ENCODE results near the gene PPP1R37. TPM values are rescaled to one million over a fixed set of nuclear protein-coding genes. Genes with fewer than 3 reads are reported as not detected.

Gene PPP1R37
- total and polyA plus RNA-seq, 4 donors, result 1.8 to 10.4 (median 9.3) TPM

GRCh38 chr19:45119582-45119981 is 26.6 kb downstream of the PPP1R37 start:
- Histone ChIP-seq H3K27ac (ENCODE audit: low read depth in 1 of 2, low read length in 2 of 2) (no peak overlapping the region), H3K9me3 (ENCODE audit: control insufficient read depth in 4 of 4, low read length in 3 of 4) (no peaks in the 10 kb centered on the region)

GRCh38 chr19:45121827-45122345 is 28.9 kb downstream of the PPP1R37 start:
- Histone ChIP-seq H3K27me3 (ENCODE audit: control insufficient read depth in 4 of 4, insufficient read depth in 4 of 4, low read length in 3 of 4) (no peaks in the 10 kb centered on the region), H3K27ac (ENCODE audit: low read depth in 1 of 2, low read length in 2 of 2) (no peak overlapping the region), H3K9ac (ENCODE audit: low read depth in 1 of 2, low read length in 2 of 2) (no peak overlapping the region), H3K36me3 (ENCODE audit: control insufficient read depth in 4 of 4, insufficient read depth in 3 of 4, low read depth in 1 of 4, low read length in 3 of 4) (no peaks in the 10 kb centered on the region), H3K4me3 (ENCODE audit: low read depth in 1 of 3, low read length in 3 of 3) (no peak overlapping the region), H3K4me1 (ENCODE audit: control insufficient read depth in 4 of 4, insufficient read depth in 4 of 4, low read length in 3 of 4) (no peaks in the 10 kb centered on the region), H3K9me3 (ENCODE audit: control insufficient read depth in 4 of 4, low read length in 3 of 4) (no peaks in the 10 kb centered on the region)
- no peak for TF ChIP-seq EGR1 (IDR thresholded peaks at IDR 0.05; ENCODE audit: low read depth in 2 of 2)
- no peak for TF ChIP-seq GABPA (IDR thresholded peaks at IDR 0.05 in 1 of 2, conservative IDR thresholded peaks at IDR 0.05 in 1 of 2)
- no peak for TF ChIP-seq FOXA1 (IDR thresholded peaks at IDR 0.05)
- TF ChIP-seq TAF1 (conservative IDR thresholded peaks at IDR 0.05), result no peak
- TF ChIP-seq RXRA (IDR thresholded peaks at IDR 0.05), result no peak
- TF ChIP-seq, protein P1, sequence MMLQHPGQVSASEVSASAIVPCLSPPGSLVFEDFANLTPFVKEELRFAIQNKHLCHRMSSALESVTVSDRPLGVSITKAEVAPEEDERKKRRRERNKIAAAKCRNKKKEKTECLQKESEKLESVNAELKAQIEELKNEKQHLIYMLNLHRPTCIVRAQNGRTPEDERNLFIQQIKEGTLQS (IDR thresholded peaks at IDR 0.05), result no peak
- TF ChIP-seq MAX (IDR thresholded peaks at IDR 0.05), result no peak
- TF ChIP-seq NR2F2 (IDR thresholded peaks at IDR 0.05), result no peak
- TF ChIP-seq JUND (IDR thresholded peaks at IDR 0.05), result no peak
- DNase-seq (ENCODE audit: low spot score), result no peak
- WGBS, result 92% methylated on average over 11 of the region's 11 CpGs

More at GRCh38 chr19:45119582-45119981, 26.6 kb downstream of the PPP1R37 start:
- H3K36me3 ChIP-seq (ENCODE audit: control insufficient read depth in 4 of 4, insufficient read depth in 3 of 4, low read depth in 1 of 4, low read length in 3 of 4), result no peaks in the 10 kb centered on the region
- H3K4me3 ChIP-seq (ENCODE audit: low read depth in 1 of 3, low read length in 3 of 3), result no peak overlapping the region
- H3K9ac ChIP-seq (ENCODE audit: low read depth in 1 of 2, low read length in 2 of 2), result no peak overlapping the region
- DNase-seq (ENCODE audit: low spot score), result no peak
- no peaks in the 10 kb centered on the region for H3K27me3 ChIP-seq (ENCODE audit: control insufficient read depth in 4 of 4, insufficient read depth in 4 of 4, low read length in 3 of 4)
- no peaks in the 10 kb centered on the region for H3K4me1 ChIP-seq (ENCODE audit: control insufficient read depth in 4 of 4, insufficient read depth in 4 of 4, low read length in 3 of 4)
- TF ChIP-seq MAX (IDR thresholded peaks at IDR 0.05) (no peak), RXRA (IDR thresholded peaks at IDR 0.05) (no peak), NR2F2 (IDR thresholded peaks at IDR 0.05) (no peak), EGR1 (IDR thresholded peaks at IDR 0.05; ENCODE audit: low read depth in 2 of 2) (no peak), FOXA2 (IDR thresholded peaks at IDR 0.05) (no peak), JUND (IDR thresholded peaks at IDR 0.05) (no peak)
- TF ChIP-seq, protein P2, sequence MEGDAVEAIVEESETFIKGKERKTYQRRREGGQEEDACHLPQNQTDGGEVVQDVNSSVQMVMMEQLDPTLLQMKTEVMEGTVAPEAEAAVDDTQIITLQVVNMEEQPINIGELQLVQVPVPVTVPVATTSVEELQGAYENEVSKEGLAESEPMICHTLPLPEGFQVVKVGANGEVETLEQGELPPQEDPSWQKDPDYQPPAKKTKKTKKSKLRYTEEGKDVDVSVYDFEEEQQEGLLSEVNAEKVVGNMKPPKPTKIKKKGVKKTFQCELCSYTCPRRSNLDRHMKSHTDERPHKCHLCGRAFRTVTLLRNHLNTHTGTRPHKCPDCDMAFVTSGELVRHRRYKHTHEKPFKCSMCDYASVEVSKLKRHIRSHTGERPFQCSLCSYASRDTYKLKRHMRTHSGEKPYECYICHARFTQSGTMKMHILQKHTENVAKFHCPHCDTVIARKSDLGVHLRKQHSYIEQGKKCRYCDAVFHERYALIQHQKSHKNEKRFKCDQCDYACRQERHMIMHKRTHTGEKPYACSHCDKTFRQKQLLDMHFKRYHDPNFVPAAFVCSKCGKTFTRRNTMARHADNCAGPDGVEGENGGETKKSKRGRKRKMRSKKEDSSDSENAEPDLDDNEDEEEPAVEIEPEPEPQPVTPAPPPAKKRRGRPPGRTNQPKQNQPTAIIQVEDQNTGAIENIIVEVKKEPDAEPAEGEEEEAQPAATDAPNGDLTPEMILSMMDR (IDR thresholded peaks at IDR 0.05; ENCODE audit: low read depth, low read length, missing input control), result no peak
- TF ChIP-seq, protein P3, sequence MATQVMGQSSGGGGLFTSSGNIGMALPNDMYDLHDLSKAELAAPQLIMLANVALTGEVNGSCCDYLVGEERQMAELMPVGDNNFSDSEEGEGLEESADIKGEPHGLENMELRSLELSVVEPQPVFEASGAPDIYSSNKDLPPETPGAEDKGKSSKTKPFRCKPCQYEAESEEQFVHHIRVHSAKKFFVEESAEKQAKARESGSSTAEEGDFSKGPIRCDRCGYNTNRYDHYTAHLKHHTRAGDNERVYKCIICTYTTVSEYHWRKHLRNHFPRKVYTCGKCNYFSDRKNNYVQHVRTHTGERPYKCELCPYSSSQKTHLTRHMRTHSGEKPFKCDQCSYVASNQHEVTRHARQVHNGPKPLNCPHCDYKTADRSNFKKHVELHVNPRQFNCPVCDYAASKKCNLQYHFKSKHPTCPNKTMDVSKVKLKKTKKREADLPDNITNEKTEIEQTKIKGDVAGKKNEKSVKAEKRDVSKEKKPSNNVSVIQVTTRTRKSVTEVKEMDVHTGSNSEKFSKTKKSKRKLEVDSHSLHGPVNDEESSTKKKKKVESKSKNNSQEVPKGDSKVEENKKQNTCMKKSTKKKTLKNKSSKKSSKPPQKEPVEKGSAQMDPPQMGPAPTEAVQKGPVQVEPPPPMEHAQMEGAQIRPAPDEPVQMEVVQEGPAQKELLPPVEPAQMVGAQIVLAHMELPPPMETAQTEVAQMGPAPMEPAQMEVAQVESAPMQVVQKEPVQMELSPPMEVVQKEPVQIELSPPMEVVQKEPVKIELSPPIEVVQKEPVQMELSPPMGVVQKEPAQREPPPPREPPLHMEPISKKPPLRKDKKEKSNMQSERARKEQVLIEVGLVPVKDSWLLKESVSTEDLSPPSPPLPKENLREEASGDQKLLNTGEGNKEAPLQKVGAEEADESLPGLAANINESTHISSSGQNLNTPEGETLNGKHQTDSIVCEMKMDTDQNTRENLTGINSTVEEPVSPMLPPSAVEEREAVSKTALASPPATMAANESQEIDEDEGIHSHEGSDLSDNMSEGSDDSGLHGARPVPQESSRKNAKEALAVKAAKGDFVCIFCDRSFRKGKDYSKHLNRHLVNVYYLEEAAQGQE (IDR thresholded peaks at IDR 0.05), result no peak
- 86% methylated on average over 6 of the region's 6 CpGs for WGBS
